ENCODE results near the gene FAM187B. TPM values are rescaled to one million over a fixed set of nuclear protein-coding genes. Genes with fewer than 3 reads are reported as not detected.

Gene FAM187B
- total and polyA plus RNA-seq, 4 donors: 0.20 to 0.28 TPM; not detected in 2

GRCh38 chr19:35178701-35179100 lies 49.8 kb downstream of the FAM187B start:
- no peaks in the 10 kb centered on the region for H3K27me3 ChIP-seq (ENCODE audit: control insufficient read depth in 3 of 3, insufficient read depth in 3 of 3, low read length in 2 of 3)
- no peak for ATAC-seq (ENCODE audit: insufficient read depth, low FRiP score)
- H3K4me1 ChIP-seq (ENCODE audit: control insufficient read depth in 5 of 5, insufficient read depth in 5 of 5, low read length in 5 of 5): peaks cover 0 to 2% (median 0%) of the 10 kb centered on the region in 5 donors
- TF ChIP-seq CTCF (IDR thresholded peaks at IDR 0.05; ENCODE audit: control extremely low read depth, extremely low read depth): no peak
- no peaks in the 10 kb centered on the region for H3K9me3 ChIP-seq (ENCODE audit: control insufficient read depth in 4 of 4, insufficient read depth in 3 of 4, low read length in 3 of 4)
- no peak overlapping the region for H3K4me3 ChIP-seq
- no peak for DNase-seq
- WGBS, 2 donors: 55 to 79% methylated on average over 2 of the region's 2 CpGs
- no peak overlapping the region for H3K27ac ChIP-seq (ENCODE audit: low read depth in 1 of 2, low read length in 1 of 2)
- H3K36me3 ChIP-seq (ENCODE audit: control insufficient read depth in 4 of 4, insufficient read depth in 4 of 4, low read length in 4 of 4): no peaks in the 10 kb centered on the region
- no peak overlapping the region for H3K9ac ChIP-seq (ENCODE audit: insufficient read depth in 1 of 2, low read length in 2 of 2)

DNA sequence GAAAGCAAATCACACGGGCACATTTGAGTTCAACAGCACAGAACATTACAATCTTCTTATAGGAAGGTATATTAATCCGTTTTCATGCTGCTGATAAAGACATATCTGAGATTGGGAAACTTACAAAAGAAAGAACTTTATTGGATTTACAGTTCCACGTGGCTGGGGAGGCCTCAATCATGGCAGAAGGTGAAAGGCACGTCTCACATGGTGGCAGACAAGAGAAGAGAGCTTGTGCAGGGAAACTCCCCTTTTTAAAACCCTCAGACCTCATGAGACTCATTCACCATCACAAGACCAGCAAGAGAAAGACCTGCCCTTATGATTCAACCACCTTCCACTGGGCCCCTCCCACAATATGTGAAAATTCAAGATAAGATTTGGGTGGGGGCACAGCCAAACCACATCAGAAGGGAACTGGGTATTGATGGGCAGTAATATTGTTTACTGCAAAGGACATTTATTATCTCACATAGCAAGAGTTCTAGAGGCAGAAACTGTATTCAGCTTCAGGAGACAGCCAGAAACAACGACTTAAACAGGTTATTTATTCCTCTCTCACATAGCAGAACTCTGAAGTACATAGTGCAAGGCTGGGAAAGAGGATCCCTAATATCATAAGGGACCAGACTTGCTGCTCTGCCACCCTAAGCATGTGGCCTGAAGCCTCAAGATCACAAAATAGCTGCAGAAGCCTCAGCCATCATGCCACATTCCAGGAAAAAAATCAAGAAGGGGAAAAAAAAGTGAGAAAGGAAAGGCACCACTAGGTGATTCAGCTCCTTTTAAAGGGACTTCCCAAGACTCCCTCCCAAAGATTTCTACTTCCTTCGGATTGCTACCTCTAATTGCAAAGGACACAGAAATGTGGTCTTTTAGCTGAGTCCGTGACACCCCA lies 50.9 kb downstream of the FAM187B start:
- DNase-seq (no peak), ATAC-seq (ENCODE audit: insufficient read depth, low FRiP score) (no peak)
- Histone ChIP-seq H3K9ac (ENCODE audit: insufficient read depth in 1 of 2, low read length in 2 of 2) (no peak overlapping the region), H3K4me3 (no peak overlapping the region), H3K27ac (ENCODE audit: low read depth in 1 of 2, low read length in 1 of 2) (no peak overlapping the region), H3K4me1 (ENCODE audit: control insufficient read depth in 5 of 5, insufficient read depth in 5 of 5, low read length in 5 of 5) (peaks cover 0 to 2% (median 0%) of the 10 kb centered on the region in 5 donors), H3K27me3 (ENCODE audit: control insufficient read depth in 3 of 3, insufficient read depth in 3 of 3, low read length in 2 of 3) (no peaks in the 10 kb centered on the region), H3K36me3 (ENCODE audit: control insufficient read depth in 4 of 4, insufficient read depth in 4 of 4, low read length in 4 of 4) (no peaks in the 10 kb centered on the region), H3K9me3 (ENCODE audit: control insufficient read depth in 4 of 4, insufficient read depth in 3 of 4, low read length in 3 of 4) (no peaks in the 10 kb centered on the region)
- no peak for TF ChIP-seq CTCF (IDR thresholded peaks at IDR 0.05; ENCODE audit: control extremely low read depth, extremely low read depth)
- WGBS, 2 donors: 81 to 83% methylated on average over 7 of the region's 7 CpGs

- WGBS, 2 donors: 76 to 86% methylated on average over 3 of the region's 3 CpGs
- Histone ChIP-seq H3K4me3 (no peak overlapping the region), H3K9me3 (ENCODE audit: control insufficient read depth in 4 of 4, insufficient read depth in 3 of 4, low read length in 3 of 4) (no peaks in the 10 kb centered on the region), H3K27ac (ENCODE audit: low read depth in 1 of 2, low read length in 1 of 2) (no peak overlapping the region), H3K4me1 (ENCODE audit: control insufficient read depth in 5 of 5, insufficient read depth in 5 of 5, low read length in 5 of 5) (peaks cover 0 to 2% (median 0%) of the 10 kb centered on the region in 5 donors), H3K27me3 (ENCODE audit: control insufficient read depth in 3 of 3, insufficient read depth in 3 of 3, low read length in 2 of 3) (no peaks in the 10 kb centered on the region), H3K9ac (ENCODE audit: insufficient read depth in 1 of 2, low read length in 2 of 2) (no peak overlapping the region), H3K36me3 (ENCODE audit: control insufficient read depth in 4 of 4, insufficient read depth in 4 of 4, low read length in 4 of 4) (no peaks in the 10 kb centered on the region)
- ATAC-seq (ENCODE audit: insufficient read depth, low FRiP score) (no peak), DNase-seq (no peak)
- no peak for TF ChIP-seq CTCF (IDR thresholded peaks at IDR 0.05; ENCODE audit: control extremely low read depth, extremely low read depth)
These were observed 52.4 kb downstream of the FAM187B start for GRCh38 chr19:35176181-35176570.

Other genes with a start within 250 kb of the FAM187B start
- gene GRAMD1A, start 228.4 kb downstream of the FAM187B start, total RNA-seq: 100 to 1,000 TPM; 130 to 137 TPM
- gene GRAMD1A, start 228.4 kb downstream of the FAM187B start, polyA plus RNA-seq: 100 to 1,000 TPM in 1 of 2 donors, 10 to 100 TPM in 1; 92.2 to 217 TPM
- gene SCN1B, start 198.3 kb downstream of the FAM187B start, total RNA-seq: 1 to 10 TPM; 1.5 to 8.4 TPM
- 10 to 100 TPM in 1 of 2 donors, 1 to 10 TPM in 1; 9.5 to 12.6 TPM for gene SCN1B, start 198.3 kb downstream of the FAM187B start, polyA plus RNA-seq
- 10 to 100 TPM; 15.4 to 31.1 TPM for gene HPN, start 187.0 kb downstream of the FAM187B start, total RNA-seq
- gene HPN, start 187.0 kb downstream of the FAM187B start, polyA plus RNA-seq: 10 to 100 TPM; 22.5 to 41.4 TPM
- gene FXYD3, start 112.9 kb downstream of the FAM187B start, total RNA-seq: 100 to 1,000 TPM; 130 to 172 TPM
- 100 to 1,000 TPM; 147 to 467 TPM for gene FXYD3, start 112.9 kb downstream of the FAM187B start, polyA plus RNA-seq
- gene LGI4, start 93.7 kb downstream of the FAM187B start, total RNA-seq: 1 to 10 TPM; 3.5 to 4.6 TPM
- 10 to 100 TPM in 1 of 2 donors, 1 to 10 TPM in 1; 1.6 to 11.2 TPM for gene LGI4, start 93.7 kb downstream of the FAM187B start, polyA plus RNA-seq
- 10 to 100 TPM; 17.8 to 27.5 TPM for gene FXYD1, start 89.9 kb downstream of the FAM187B start, total RNA-seq
- 10 to 100 TPM in 1 of 2 donors, 1 to 10 TPM in 1; 5.7 to 37.6 TPM for gene FXYD1, start 89.9 kb downstream of the FAM187B start, polyA plus RNA-seq
- not detected for gene FXYD7, start 85.5 kb downstream of the FAM187B start, total RNA-seq
- under 1 TPM; 0.31 to 0.39 TPM for gene FXYD7, start 85.5 kb downstream of the FAM187B start, polyA plus RNA-seq
- 100 to 1,000 TPM in 1 of 2 donors, 1 to 10 TPM in 1; 9.9 to 124 TPM for gene FXYD5, start 74.0 kb downstream of the FAM187B start, total RNA-seq
- gene FXYD5, start 74.0 kb downstream of the FAM187B start, polyA plus RNA-seq: 100 to 1,000 TPM; 152 to 203 TPM
- 10 to 100 TPM; 30.8 to 82.0 TPM for gene LSR, start 20.3 kb upstream of the FAM187B start, total RNA-seq
- 10 to 100 TPM; 60.0 to 77.4 TPM for gene LSR, start 20.3 kb upstream of the FAM187B start, polyA plus RNA-seq
- 100 to 1,000 TPM in 1 of 2 donors, 10 to 100 TPM in 1; 74.9 to 138 TPM for gene USF2, start 40.2 kb upstream of the FAM187B start, total RNA-seq
- gene USF2, start 40.2 kb upstream of the FAM187B start, polyA plus RNA-seq: 100 to 1,000 TPM; 129 to 163 TPM
- 1 to 10 TPM in 1 of 2 donors, under 1 TPM in 1; 0.28 to 1.5 TPM for gene HAMP, start 53.8 kb upstream of the FAM187B start, total RNA-seq
- gene HAMP, start 53.8 kb upstream of the FAM187B start, polyA plus RNA-seq: 10 to 100 TPM in 1 of 2 donors, 1 to 10 TPM in 1; 1.7 to 85.7 TPM
- gene MAG, start 63.4 kb upstream of the FAM187B start, total RNA-seq: 1 to 10 TPM; 1.5 to 8.8 TPM
- 1 to 10 TPM in 1 of 2 donors, under 1 TPM in 1; 0.08 to 2.3 TPM for gene MAG, start 63.4 kb upstream of the FAM187B start, polyA plus RNA-seq
- 10 to 100 TPM; 13.5 to 53.8 TPM for gene CD22, start 100.4 kb upstream of the FAM187B start, total RNA-seq
- 10 to 100 TPM in 1 of 2 donors, 1 to 10 TPM in 1; 4.7 to 48.0 TPM for gene CD22, start 100.4 kb upstream of the FAM187B start, polyA plus RNA-seq
- under 1 TPM; 0.37 to 0.49 TPM for gene FFAR1, start 119.2 kb upstream of the FAM187B start, total RNA-seq
- 1 to 10 TPM in 1 of 2 donors, under 1 TPM in 1; 0.06 to 1.1 TPM for gene FFAR1, start 119.2 kb upstream of the FAM187B start, polyA plus RNA-seq
- under 1 TPM; 0.26 to 0.55 TPM for gene FFAR3, start 129.7 kb upstream of the FAM187B start, total RNA-seq
- 10 to 100 TPM in 1 of 2 donors, under 1 TPM in 1; 0.06 to 20.9 TPM for gene FFAR3, start 129.7 kb upstream of the FAM187B start, polyA plus RNA-seq
- gene GPR42, start 142.3 kb upstream of the FAM187B start, total RNA-seq: under 1 TPM in 1 of 2 donors, not detected in 1; 0.21 TPM
- 1 to 10 TPM in 1 of 2 donors, not detected in 1; 1.5 TPM for gene GPR42, start 142.3 kb upstream of the FAM187B start, polyA plus RNA-seq
- 1 to 10 TPM; 2.6 to 6.2 TPM for gene FFAR2, start 219.5 kb upstream of the FAM187B start, total RNA-seq
- 100 to 1,000 TPM in 1 of 2 donors, 1 to 10 TPM in 1; 1.2 to 113 TPM for gene FFAR2, start 219.5 kb upstream of the FAM187B start, polyA plus RNA-seq

Measured in lung (tissue), 12 donors.